ENCODE data around the gene SLC18A3.

SLC18A3 gene

DNA sequence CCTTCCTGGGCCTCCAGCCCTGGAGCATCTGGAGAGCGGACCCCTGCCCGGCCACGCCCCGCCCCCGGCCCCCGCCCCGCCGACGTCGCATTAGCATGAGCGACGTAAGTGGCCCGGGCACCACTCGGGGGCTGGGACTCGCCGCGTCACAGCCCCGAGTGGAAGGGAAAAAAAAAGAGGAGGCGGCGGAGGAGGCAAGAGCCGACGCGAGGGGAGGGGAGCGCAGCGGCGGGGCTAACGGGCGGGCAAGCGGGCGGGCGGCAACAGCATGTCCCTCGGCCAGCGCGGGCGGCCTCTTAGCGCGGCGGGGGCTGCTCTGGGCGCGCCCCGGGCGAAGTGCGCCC is at the start of gene SLC18A3:
Gene SLC18A3, plus strand, starts transcription at position 197 of the 344 bp plus-strand sequence. CDS start 431 bp downstream, outside the sequence.
- ChIA-PET CTCF (interaction anchor here (1.3 kb wide), 1 partner anchor 15 kb away, joined by 3 read pairs; no protein-coding TSS in a partner anchor), POLR2A (no interaction called here)
- TF ChIP-seq CTCF (IDR thresholded peaks at IDR 0.05; ENCODE audit: insufficient read depth, low read length, missing control alignments), result no peak
- DNase-seq (ENCODE audit: low read depth, low spot score), result no peak
- H3K4me3 ChIP-seq (ENCODE audit: low read depth, low read length), result no peak within 1 kb of the TSS

DNA sequence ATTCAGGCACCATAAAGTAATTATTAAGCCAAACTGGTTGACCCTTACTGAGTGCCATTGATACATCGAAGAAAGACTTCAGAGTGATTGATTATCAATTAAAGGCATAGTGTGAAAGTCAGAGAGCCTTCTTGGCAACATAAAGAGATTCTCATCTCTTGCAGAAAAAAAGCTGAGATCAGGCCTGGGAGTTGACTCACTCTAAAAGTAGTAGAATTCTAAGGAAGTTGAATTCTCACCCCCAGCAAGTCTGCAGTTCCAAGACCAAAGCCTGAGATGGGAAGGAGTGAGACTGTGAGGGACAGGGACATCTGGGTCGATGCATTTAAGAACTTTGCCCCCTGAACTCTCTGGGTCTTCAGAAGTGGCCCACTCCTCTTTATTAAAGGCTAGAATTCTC is 49.6 kb upstream of the SLC18A3 start:
- H3K4me3 ChIP-seq (ENCODE audit: low read depth, low read length), result no peak overlapping the region
- TF ChIP-seq CTCF (IDR thresholded peaks at IDR 0.05; ENCODE audit: insufficient read depth, low read length, missing control alignments), result no peak
- POLR2A ChIA-PET, result interaction anchor here (1.5 kb wide), 1 partner anchor 8 kb away, joined by 7 read pairs; no protein-coding TSS in a partner anchor
- CTCF ChIA-PET, result no interaction called here
- no peak for DNase-seq (ENCODE audit: low read depth, low spot score)

DNA sequence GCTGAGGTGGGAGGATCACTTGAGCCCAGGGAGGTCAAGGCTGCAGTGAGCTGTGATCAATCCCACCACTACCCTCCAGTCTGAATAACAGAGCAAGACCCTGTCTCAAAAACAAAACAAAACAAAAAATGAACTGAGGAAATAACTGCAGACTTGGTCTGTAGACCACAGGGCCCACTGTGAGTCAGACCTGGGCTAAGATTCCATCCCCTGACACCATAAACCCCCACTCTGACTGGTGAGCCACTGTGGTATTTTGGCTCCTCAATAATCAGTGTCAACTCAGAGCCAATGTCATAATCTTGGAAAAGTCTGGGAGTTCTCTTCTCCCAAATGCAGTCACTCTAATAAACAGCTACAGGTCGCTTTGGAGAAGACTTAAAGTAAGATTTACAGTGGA is 47.2 kb upstream of the SLC18A3 start:
- POLR2A ChIA-PET, result interaction anchor here (1.0 kb wide), 1 partner anchor 11 kb away, joined by 5 read pairs; no protein-coding TSS in a partner anchor
- no peak for TF ChIP-seq CTCF (IDR thresholded peaks at IDR 0.05; ENCODE audit: insufficient read depth, low read length, missing control alignments)
- DNase-seq (ENCODE audit: low read depth, low spot score), result no peak
- H3K4me3 ChIP-seq (ENCODE audit: low read depth, low read length), result no peak overlapping the region
- CTCF ChIA-PET, result interaction anchor here (0.7 to 1.5 kb wide), 2 partner anchors 31 to 44 kb away, joined by 3 to 5 read pairs; no protein-coding TSS in a partner anchor

DNA sequence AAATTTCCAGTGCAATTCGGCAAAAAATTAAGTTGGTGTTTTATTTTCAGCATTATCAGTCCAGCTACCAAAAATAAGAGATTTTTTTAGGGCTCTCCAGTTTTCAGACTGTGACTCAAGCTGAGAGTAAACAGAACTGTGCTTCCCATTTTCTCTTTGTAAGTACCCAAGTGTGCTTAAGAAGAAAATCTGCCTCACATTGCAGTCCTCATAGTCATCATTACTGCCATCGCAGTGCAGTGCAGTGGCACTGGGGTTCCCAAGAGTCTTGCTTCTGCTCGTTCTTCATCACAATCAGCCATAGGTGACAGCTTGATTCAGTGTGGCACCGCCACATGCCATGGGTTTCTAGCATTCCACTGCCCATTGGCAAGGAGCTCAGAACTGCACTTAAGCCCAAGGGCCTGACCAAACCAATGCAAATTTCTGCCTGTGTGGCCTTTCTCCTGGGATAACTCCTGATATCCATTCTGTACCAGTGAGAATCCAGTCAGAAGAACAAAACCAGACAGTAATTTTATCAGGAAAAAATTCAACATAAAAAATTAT is 45.6 kb upstream of the SLC18A3 start:
- CTCF ChIA-PET, result interaction anchor here (0.7 to 1.3 kb wide), 2 partner anchors 10 to 30 kb away, joined by 3 read pairs; no protein-coding TSS in a partner anchor
- DNase-seq (ENCODE audit: low read depth, low spot score), result no peak

GRCh38 chr10:49567810-49568209 is 42.3 kb upstream of the SLC18A3 start:
- no peak for TF ChIP-seq CTCF (IDR thresholded peaks at IDR 0.05; ENCODE audit: insufficient read depth, low read length, missing control alignments)
- H3K4me3 ChIP-seq (ENCODE audit: low read depth, low read length), result no peak overlapping the region
- no peak for DNase-seq (ENCODE audit: low read depth, low spot score)
- CTCF ChIA-PET, result interaction anchor here (3.5 kb wide), 1 partner anchor 26 kb away, joined by 11 read pairs; no protein-coding TSS in a partner anchor
- POLR2A ChIA-PET, result interaction anchor here (0.6 to 2.0 kb wide), 7 partner anchors 9 to 979 kb away, joined by 3 to 12 read pairs (median 4); partner anchors contain the start of gene ERCC6

More for the DNA sequence above, 45.6 kb upstream of the SLC18A3 start:
- H3K4me3 ChIP-seq (ENCODE audit: low read depth, low read length), result no peak overlapping the region
- TF ChIP-seq CTCF (IDR thresholded peaks at IDR 0.05; ENCODE audit: insufficient read depth, low read length, missing control alignments), result no peak
- POLR2A ChIA-PET, result interaction anchor here (0.5 to 2.0 kb wide), 2 partner anchors 14 to 75 kb away, joined by 3 to 7 read pairs; no protein-coding TSS in a partner anchor

DNA sequence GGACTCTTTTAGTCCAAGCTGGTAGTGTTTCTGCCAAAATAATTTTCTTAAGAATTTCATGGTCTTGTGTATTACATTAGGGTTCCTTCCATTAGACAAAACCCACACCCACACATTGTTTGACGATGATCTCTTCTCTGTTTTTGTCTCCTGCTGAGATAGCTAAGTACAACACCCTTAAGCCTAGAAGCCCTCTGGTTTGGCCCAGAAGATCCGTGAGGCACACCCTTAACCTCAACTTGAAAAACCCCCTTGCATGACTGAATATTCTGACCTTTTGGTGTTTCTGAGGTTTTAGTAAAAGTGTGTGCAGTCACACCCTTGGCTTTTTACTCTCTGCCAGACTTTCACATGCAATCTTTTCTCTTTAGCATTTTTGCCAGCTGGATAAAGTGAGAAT is 41.9 kb upstream of the SLC18A3 start:
- ChIA-PET CTCF (interaction anchor here (1.3 to 3.5 kb wide), 2 partner anchors 26 to 29 kb away, joined by 3 to 11 read pairs; no protein-coding TSS in a partner anchor), POLR2A (interaction anchor here (0.6 to 2.0 kb wide), 7 partner anchors 8 to 979 kb away, joined by 3 to 12 read pairs (median 4); partner anchors contain the start of gene ERCC6)
- TF ChIP-seq CTCF (IDR thresholded peaks at IDR 0.05; ENCODE audit: insufficient read depth, low read length, missing control alignments), result no peak
- no peak for DNase-seq (ENCODE audit: low read depth, low spot score)
- H3K4me3 ChIP-seq (ENCODE audit: low read depth, low read length), result no peak overlapping the region

All from AG04449 (cell line).